GM19455 (cell line): Measurements from ENCODE around the gene DKK3.

Experiments used
- ATAC-seq: cut with Tn5 transposase; IDR thresholded peaks from one replicate; pipeline ENCODE4 v1.9.1; 2021; ENCODE audit not compliant: unreplicated experiment

Gene DKK3

DNA sequence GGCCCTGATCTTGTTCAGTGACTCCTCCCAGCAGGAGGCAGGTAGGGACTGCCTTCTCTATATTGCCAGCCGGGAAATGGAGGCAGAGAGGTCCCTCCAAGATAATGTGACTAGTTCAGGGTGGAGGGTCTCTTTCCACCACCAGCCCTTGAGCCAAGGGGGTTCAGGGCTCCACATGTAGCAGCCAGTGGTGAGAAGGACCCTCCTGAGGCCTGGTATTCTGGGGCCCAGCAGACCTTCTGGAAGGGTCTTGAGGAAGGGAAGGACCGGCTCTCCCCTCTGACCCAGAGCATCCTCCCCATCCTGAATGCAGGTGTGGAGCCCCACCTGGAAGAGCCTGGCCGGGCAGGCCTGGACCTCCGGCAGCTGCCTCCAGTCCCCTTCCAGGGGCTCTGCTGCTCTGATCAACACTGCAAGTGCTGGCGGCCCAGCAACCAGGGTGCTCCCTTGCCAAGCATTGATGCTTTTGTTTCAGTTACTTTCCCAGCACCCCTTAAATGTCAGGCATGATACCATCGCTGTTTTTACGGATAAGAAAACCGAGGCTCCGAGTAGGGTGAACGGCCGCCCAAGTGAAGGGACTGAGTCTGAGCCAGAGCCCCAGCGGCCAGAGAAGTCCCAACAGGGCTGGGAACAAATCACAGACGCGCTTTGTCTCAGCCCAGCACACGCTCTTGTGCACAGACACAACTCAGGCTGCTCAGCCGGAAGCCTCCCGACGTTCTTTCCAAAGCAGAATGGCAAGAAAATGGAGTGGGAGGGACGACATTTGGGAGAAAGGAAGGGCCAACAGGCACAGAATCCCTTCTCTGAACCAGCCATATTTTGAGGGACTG is 38.8 kb downstream of the DKK3 start:
- ATAC-seq = no peak

DNA sequence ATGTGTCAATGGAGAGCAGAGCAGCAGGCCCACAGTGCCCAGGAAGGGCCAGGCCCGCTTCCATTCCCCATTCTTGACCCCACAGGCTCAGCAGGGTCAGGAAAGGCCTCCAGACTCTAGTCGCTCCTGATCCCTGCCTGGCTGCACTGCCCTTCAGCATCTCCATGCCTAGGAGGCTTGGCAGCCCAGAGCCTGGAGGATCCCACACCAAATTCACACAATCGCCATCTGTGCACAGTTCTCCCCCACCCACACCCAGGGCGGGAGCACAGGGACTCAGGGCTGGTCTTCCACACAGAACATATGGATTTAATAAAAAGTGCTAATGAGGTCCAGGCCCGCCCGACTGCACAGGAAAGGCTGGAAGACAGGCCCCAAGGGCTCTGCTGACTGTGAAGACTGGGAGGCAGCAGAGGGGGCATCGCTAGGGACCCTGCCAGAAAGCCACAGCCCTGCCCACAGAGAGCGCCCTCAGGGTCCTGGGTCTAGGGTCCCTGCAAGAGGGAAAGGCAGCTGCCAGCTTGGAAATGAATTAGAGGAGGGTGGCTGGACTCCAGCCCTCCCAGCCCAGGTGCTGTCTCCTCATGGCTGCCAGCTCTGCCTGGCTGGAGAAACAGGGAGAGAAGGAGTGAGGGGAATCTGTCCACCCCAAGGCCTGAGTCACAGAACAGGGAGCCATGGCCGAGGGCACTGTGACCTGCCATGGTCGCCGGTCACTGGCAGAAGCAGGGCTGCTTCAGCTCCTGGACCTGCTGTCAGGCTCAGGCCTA is 39.7 kb downstream of the DKK3 start:
- no peak for ATAC-seq

DNA sequence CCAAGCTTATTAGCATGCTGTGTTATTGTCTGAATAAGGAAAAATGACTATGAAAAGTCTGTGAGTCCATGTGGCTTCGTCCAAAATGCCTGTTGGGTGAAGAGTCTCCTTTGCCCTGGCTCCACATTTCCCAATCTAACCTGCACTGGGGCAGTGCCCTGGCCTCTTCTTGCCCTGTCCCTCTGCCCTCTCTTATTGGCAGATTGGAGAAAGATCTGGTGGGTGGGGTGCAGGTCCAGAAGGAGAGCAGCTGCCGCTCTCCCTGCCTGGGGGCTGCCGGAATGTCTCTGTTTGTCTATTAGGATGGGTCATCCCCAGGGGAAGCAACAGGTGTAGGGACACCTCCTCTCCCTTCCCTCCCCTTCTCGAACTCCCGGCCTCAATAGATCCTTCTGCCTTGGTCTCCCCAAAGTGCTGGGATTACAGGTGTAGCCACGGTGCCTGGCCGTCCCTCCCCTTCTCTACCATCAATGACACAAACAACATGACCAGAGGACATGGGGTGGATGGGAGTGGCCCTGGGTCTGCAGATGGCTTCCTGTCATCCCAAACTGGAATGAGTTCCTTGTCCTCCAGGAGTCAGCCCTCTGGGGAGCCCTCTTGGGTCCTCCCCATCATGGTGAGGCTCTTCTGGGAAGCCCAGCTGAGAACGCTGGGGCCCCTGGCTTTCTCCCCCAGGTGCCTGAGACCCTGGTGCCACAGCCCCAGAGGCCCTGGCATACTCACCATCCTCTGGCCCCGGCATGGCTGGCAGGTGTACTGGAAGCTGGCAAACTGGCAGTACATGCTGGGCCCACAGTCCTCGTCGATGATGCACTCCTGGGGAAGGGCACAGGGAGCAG is 40.5 kb downstream of the DKK3 start:
- no peak for ATAC-seq

DNA sequence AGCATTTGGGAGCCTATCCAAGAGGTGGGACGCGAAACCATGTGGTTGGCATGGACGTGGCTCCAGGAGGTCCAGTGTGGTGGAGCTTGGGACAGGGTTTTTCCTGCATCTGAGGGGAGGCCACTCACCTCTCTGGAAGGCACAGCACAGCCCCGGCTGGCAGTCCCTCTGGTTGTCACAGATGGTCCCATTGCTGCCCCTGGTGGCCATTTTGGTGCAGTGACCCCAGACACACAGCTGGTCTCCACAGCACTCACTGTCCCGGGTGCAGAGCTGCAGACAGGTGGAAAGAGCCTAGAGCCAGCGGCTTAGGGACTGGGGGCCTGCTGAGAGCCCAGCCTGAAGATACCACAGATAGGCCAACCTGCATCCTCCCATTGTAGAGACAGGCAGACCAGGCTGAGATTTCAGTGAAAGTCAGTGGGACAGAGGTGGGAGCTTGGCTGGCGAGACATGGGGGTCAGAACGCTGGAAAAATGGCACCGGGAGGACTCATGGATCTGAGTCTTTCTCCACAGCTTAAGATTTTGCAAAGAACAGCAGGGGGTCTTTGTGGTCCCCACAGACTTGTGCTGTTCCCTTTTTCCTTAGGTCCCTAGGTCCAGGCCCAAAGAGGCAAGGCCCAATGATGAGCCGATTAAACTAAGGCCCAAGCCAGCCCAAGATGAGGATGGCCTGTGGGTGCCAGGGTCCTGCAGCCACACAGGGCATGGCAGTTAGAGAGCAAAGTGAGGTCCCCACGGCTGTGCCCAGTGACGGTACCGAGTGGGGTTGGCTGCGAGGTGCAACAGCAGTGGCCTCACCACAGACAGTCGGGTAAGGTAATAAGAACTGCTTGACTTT is 41.4 kb downstream of the DKK3 start:
- peak; percentile 91 for ATAC-seq

DNA sequence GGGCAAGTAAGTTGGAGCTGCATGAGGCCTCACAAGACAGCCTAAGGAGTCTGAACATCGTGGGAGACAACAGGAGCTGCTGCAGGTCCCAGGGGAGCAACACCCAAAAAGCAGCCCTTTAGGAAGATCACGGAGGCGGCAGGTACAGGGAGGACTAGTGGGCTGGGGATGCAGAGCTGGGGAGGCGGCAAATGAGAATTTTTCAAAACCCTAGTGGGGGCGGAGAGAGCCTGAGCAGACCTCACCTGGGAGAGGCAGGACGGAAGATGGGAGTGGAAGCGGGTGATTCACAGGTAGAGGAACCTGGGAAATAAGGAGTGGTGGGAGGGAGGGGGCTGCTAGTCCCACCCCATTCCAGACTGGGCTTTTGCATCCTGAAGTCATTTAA is 42.1 kb downstream of the DKK3 start:
- no peak for ATAC-seq

DNA sequence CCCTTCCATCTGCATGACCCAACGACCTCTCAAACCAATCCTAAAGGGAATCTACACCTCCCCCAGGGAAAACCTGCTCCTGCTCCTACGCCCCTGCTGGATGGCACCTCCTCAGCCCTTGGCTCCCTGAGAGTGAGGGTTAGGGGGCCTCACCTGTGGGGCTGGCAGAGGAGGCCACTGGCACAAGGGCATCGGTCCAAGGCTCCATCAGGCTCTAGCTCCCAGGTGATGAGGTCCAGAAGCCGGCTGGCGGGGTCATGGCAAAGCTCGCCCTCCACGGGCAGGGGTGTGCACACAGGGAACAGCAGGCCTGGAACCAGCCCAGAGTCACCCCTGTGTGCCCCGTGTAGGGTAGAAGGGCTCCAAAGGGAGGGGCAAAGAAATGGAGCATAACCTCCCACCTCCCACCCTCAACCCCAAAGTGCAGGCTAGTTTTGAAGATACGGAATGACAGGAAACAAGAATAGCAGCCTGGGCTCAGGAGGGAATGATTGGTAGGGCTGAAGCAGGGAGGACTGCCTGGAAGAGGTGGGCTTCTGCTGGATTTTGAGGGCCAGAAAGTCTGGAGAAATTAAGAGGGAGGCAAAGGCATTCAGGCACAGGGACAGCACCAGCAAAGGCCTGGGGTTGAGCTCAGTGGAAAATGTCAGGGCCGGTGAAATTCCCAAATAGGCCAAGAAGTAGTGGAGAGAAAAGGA is 42.6 kb downstream of the DKK3 start:
- no peak for ATAC-seq

DNA sequence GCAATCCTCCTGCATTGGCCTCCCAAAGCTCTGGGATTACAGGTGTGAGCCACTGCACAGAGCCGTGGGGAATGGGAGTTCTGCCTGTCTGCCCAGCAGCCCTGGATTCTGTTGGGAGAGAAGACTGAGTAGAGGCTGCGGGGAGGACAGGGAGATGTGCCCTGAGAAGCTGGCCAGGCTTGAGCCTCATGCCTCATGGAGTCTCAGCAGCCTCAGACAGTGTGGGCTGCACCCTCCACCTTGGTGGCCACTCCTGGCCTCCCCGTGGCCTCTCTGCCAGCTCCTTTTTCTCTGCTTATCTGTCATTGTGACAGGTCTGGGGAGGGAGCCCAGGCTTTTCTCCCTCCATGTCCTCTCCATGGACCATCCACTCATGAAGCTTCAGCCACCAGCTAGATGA is 43.2 kb downstream of the DKK3 start:
- ATAC-seq = no peak

DNA sequence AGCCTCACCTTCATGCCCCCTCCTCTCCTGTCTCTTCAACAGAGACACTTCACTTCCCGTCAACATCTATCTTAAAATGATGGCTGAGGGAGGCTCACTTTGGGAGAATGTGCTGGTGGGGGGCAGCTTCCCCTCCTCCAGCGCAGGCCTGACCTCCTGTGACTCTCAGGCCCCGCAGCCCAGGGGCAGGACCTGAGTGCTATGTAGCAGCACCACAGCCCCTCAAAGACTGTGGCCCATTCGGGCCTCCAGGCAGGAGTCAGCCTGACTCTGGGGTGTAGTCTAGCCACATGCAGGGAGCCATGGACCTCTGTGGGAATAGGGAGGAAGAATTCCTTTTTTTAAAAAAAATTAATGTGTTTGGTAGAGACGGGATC is 43.7 kb downstream of the DKK3 start:
- ATAC-seq = no peak

DNA sequence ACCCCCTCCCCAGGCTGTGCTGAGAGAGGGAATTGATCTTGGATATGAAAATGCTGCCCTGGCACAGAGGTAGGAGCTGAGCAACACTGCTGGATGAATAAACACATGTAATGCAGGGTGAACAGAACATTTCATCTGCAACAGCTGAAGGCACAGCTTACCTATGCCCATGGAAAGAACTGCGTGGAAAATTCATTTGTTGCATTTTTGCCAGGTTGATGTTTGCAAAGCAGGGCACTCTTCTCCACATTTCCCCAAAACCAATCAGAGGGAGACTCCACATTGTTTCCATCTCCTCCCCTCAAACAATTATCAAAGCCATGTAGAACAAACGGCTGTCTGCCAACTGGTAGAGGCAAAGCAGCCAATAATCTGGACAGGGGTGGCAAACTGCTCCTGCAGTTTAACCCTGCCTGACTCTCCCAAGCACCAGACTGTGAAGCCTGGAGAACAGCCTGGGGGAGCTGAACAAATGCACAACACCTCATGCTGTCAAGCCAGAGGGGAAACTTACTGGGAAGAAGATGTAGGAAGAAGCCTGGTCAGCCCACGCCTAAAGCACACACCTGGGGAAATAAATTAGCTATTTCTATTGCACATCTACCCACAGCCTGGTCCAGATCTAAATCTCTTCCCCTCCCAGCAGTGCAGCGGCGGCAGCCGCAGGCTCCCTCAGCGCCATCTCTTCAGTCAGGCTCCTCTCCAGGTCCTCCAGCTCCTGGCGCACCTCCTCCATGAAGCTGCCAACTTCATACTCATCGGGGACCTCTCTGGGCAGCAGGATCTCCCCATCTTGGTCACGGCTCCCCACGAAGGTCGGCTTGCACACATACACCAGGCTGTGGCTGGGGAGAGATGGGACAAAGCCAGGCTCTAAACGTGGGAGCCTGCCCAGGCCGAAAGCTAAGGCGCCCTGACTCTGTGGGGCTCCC is 44.3 kb downstream of the DKK3 start:
- no peak for ATAC-seq

DNA sequence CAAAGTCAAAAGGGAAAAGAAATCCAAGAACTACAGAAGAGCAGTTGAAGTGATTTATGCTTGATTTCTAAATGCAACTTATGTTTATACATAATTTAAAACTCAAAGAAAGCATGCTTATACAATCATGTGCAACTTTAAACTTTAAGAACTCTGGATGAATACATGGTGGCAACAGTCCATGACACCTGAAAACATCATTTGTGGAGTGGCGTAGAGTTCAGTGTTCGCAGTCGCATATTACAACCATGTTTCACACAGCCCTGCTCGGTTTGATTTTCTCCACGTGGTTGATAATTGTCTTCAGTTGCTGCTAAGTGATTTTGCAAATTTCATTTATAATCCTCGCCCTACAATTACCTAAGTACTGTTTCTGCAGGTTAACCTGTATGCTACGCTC is 45.4 kb downstream of the DKK3 start:
- no peak for ATAC-seq

DNA sequence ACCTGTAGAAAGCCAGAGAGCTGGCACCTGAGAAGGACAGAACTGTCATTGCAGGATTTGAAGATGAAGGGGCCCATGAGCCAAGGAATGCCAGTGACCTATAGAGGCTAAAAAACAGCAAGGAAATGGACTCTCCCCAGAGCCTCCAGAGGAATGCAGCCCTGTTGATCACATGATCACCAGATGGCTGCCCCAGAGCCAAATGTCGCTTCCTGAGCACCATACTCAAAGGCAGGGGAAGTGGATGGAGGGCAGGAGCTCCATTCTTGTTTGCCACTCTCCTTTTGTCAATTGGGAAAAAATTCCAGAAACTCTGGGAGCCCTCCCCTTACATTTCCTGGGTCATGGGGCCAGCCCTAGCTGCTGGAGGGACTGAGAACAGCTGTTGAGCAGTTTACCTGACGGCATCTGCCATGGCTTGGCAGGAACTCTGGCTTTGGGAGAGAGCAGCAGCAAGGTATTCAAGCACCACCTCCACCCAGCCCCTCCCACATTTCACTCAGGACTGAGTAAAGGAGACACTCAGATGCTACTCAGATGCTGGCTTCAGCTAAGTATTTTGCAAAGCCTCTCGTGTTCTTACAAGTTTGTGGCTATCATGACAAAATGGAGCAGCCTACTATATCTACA is 46.9 kb downstream of the DKK3 start:
- no peak for ATAC-seq

DNA sequence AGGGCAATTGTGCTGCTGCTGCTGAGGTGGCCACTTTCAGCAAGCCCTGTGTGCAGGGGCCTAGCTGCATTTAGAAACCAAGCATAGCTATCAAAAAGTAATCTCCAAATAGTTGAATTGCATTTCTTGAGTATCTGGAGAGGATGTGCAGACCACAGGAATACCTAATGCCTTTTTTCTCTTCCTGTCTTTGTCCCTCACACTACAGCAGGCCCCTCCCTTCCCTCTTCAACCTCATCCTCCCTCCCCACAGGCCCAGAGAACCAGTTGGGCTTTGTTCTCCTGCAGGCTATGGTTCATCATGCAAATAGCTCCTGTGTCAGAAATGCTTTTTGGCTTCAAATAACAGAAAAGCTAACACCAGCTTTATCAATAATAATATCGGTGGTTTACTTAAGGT is 47.7 kb downstream of the DKK3 start:
- ATAC-seq = no peak

DNA sequence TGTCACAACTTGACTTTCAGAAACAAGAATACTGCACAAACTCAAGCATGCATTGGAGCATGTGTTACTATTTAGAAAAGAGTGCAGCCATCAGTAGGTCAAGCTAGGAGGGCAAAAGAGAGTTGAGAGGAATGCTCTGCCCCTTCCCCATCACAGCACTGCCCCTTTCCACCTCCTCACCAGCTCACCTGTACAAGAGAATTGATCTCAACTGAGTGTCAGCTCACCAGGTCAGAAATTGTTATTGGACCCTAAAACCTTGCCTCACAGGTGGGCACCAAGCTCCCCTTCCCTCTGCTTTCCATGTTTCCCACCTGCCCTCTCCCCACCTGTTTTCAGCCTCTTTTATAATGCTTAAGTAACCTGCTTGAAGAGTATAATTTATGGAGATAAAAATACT is 48.8 kb downstream of the DKK3 start:
- ATAC-seq = no peak

DNA sequence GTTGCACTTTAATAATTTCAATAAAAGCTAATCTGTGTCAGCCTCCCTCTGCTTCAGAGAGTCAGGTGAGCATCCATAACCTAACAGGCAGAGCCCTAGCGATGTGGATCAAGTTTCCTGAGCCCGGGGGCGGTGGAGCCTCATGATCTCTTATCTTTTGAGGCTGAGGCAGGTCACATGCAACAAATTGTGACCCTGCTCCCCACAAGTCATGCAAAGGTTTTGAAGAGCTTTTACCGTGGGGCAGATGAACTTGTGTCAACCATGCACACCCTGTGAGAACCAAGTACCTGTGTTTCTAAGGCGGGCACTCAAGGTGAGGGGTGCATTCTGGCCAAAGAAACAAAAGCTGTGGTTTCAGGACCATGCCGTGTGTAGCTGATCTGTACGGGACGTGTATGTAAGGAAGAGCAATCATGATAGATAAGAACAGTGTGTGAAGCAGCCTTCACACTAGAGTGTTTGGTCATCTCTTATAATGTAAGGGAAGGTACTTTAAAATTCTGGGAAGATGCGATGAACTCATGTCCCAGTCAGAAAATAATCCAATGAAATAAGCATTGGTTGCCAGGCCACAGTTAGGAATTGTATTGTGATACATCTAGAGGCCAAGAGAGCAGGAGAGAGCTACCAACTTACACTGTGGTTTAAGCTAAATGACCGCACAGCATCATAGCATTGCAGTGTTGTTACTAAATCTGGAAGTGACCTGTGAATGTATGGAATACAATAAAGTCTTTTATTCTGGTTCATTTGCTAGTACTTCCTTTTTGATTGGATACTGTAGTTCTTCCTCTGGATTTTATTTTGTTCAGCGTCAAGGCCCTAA is 49.8 kb downstream of the DKK3 start:
- no peak for ATAC-seq

DNA sequence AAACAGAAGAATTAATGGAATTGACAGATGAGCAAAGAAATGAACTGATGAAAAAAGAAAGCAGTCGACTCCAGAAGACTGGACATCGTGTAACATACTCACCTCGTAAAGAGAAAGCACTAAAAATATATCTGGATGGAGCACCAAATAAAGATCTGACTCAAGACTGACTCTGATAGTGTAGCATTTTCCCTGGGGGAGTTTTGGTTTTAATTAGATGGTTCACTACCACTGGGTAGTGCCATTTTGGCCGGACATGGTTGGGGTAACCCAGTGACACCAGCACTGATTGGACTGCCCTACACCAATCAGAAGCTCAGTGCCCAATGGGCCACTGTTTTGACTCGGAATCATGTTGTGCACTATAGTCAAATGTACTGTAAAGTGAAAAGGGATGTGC is 52.4 kb downstream of the DKK3 start:
- ATAC-seq = no peak

DNA sequence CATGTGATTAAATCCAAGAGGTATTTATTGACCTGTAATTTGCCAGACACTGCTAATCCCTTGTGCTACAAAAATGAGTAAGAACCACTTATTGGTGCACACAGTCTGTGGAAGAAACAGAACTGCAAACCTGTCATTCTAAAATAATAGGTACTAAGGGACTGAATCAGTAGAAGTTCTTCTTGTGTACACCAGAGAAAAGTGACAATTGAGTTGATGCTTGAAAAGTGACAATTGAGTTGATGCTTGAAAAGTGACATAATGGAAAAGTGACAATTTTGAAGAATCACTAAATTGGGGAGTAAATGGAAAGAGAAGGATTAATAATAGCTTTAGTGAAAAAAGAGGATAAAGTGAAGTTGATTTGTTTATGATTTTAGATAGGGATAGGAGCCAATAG is 56.4 kb downstream of the DKK3 start:
- ATAC-seq = no peak

DNA sequence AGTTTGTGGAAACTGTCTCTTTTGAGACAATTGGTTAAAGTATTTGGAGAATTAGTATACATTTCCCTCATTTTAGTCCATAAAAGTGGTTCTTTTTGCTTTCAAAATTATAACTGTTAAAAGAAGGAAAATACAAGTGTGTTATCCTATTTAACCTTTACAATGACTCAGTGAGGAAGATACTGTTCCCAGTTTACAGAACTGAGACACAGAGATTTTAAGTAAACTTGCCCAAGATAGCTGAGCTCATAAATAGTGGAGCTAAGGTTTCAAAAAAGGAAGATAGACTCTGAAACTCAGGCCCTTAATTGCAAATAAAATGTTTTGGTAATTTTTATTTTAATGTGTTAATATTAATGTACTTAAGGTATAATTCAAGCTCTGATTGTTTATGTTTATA is 58.9 kb downstream of the DKK3 start:
- ATAC-seq = no peak
